ENCODE data around the gene IQCM. TPM values are rescaled to one million over a fixed set of nuclear protein-coding genes. Genes with fewer than 3 reads are reported as not detected.

The IQCM gene
- total RNA-seq, result 0.36 and 0.94 TPM in 2 replicates
- polyA plus RNA-seq (2012), result 0.11 TPM

GRCh38 chr4:149815743-149816142 is at the start of gene IQCM:
TSS of gene IQCM (minus strand) at chr4:149815843. CDS start at chr4:149742691, 73,152 bp downstream.
- DNase-seq (ENCODE audit: low read depth), result no peak

GRCh38 chr4:149857446-149857845 is 41.8 kb upstream of the IQCM start:
- no peak for DNase-seq (ENCODE audit: low read depth)

- no peak for DNase-seq (ENCODE audit: low read depth)
Observed at GRCh38 chr4:149845743-149846142, 30.1 kb upstream of the IQCM start.

GRCh38 chr4:149841686-149842085 is 26.0 kb upstream of the IQCM start:
- DNase-seq (ENCODE audit: low read depth), result peak; percentile 32

- no peak for DNase-seq (ENCODE audit: low read depth)
Observed at GRCh38 chr4:149838036-149838435, 22.4 kb upstream of the IQCM start.

- no peak for DNase-seq (ENCODE audit: low read depth)
Observed at GRCh38 chr4:149836546-149836945, 20.9 kb upstream of the IQCM start.

- no peak for DNase-seq (ENCODE audit: low read depth)
Observed at GRCh38 chr4:149835280-149835679, 19.6 kb upstream of the IQCM start.

GRCh38 chr4:149831656-149832208 is 16.1 kb upstream of the IQCM start:
- DNase-seq (ENCODE audit: low read depth), result no peak

GRCh38 chr4:149830823-149831222 is 15.2 kb upstream of the IQCM start:
- DNase-seq (ENCODE audit: low read depth), result no peak

- DNase-seq (ENCODE audit: low read depth), result no peak
Observed at GRCh38 chr4:149825336-149825735, 9.7 kb upstream of the IQCM start.

- DNase-seq (ENCODE audit: low read depth), result peak; percentile 81
Observed at GRCh38 chr4:149823769-149824221, 8.2 kb upstream of the IQCM start.

- DNase-seq (ENCODE audit: low read depth), result no peak
Observed at GRCh38 chr4:149801416-149801815, 14.2 kb downstream of the IQCM start.

GRCh38 chr4:149799546-149799945 is 16.1 kb downstream of the IQCM start:
- DNase-seq (ENCODE audit: low read depth), result no peak

- DNase-seq (ENCODE audit: low read depth), result no peak
Observed at GRCh38 chr4:149796381-149796780, 19.3 kb downstream of the IQCM start.

GRCh38 chr4:149795256-149795655 is 20.4 kb downstream of the IQCM start:
- peak; percentile 55 for DNase-seq (ENCODE audit: low read depth)

- DNase-seq (ENCODE audit: low read depth), result no peak
Observed at GRCh38 chr4:149794352-149794751, 21.3 kb downstream of the IQCM start.

GRCh38 chr4:149793459-149793858 is 22.2 kb downstream of the IQCM start:
- no peak for DNase-seq (ENCODE audit: low read depth)

- no peak for DNase-seq (ENCODE audit: low read depth)
Observed at GRCh38 chr4:149791851-149792250, 23.8 kb downstream of the IQCM start.

GRCh38 chr4:149790172-149790907 is 25.3 kb downstream of the IQCM start:
- DNase-seq (ENCODE audit: low read depth), result no peak

- DNase-seq (ENCODE audit: low read depth), result peak; percentile 6
Observed at GRCh38 chr4:149788300-149788699, 27.3 kb downstream of the IQCM start.

GRCh38 chr4:149785696-149786431 is 29.8 kb downstream of the IQCM start:
- DNase-seq (ENCODE audit: low read depth), result peak; percentile 20

- DNase-seq (ENCODE audit: low read depth), result peak; percentile 6
Observed at GRCh38 chr4:149784018-149784417, 31.6 kb downstream of the IQCM start.
